Kidney epithelial cell (primary cell): ENCODE results near the gene FTO. TPM values are rescaled to one million over a fixed set of nuclear protein-coding genes. Genes with fewer than 3 reads are reported as not detected.

Experiments
- DNase-seq: peaks from one replicate; pipeline ENCODE4 v3.0.0-alpha.2; 2010; ENCODE audit warnings: low read depth
- H3K27me3 ChIP-seq: 2 replicates; pipeline ENCODE4 v1.6.0; 2011; ENCODE audit warnings: low read length; ENCODE audit not compliant: control insufficient read depth, insufficient read depth
- H3K36me3 ChIP-seq: 2 replicates; pipeline ENCODE4 v1.5.1; 2011; ENCODE audit warnings: low read length; ENCODE audit not compliant: control insufficient read depth, insufficient read depth
- H3K4me3 ChIP-seq: 2 replicates; pipeline ENCODE4 v1.5.1; 2011; ENCODE audit warnings: low read depth, mild to moderate bottlenecking, control low read depth, low read length
- total RNA-seq: library from RNA; depleted of rRNA; stranded (reverse); fragments of >200 nt; gene quantifications from 2 replicates; pipeline ENCODE4 v1.2.3, GENCODE V29; 2015
- TF ChIP-seq, protein P1 (sequence below): IDR thresholded peaks from 2 replicates; pipeline ENCODE4 v1.5.1; 2011; ENCODE audit warnings: mild to moderate bottlenecking, moderate library complexity, low read length, control low read depth, inconsistent platforms; ENCODE audit not compliant: insufficient read depth, poor library complexity, severe bottlenecking

The FTO gene
- total RNA-seq, 1 donor from 2014 or later: 66.9 TPM

DNA sequence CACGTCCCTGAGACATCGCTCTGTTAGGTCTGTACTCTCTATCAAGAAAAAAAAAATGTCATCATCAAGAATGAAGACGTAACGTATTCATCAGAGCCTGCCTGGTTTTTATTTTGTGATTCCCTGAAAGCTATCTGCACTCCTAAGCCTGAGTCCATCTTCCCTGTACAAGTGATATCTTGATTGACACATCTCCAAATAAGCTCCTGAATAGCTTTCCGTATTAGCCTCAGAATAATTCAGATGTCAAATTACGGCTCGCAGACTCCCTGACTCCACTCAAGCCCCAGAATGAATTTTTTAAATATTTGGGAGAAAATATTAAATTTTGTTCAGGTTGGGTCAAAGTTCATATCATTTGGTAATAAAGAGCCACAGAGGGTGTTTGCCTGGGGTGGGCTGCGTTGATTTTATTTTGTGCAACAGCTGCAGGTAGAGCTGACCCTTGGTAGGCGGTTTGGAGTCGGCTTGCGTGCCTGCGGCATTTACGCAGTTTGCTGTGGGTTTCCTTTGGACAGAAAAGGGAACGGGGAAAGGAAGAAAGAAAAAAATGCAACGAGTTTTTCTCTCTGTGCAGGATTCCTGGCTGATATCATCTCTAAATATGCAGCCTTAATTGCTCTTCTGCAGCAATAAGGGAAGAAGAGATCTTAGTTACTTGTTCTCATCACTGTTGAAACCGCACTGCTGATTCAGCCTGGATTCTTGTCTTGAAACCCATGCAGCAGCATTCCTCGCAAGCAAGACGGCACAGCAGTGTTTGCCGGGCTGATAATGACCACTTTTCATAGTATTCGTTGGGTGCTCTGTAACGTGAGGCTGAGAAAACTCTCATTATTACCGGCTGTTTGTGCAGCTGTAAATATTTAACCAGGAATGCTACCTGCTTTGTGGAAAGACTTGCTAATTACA is 467.9 kb downstream of the FTO start:
- no peaks in the 10 kb centered on the region for H3K36me3 ChIP-seq
- DNase-seq: peak; percentile 73
- H3K4me3 ChIP-seq: no peak overlapping the region
- peaks cover 3% of the 10 kb centered on the region for H3K27me3 ChIP-seq
- TF ChIP-seq, protein P1, sequence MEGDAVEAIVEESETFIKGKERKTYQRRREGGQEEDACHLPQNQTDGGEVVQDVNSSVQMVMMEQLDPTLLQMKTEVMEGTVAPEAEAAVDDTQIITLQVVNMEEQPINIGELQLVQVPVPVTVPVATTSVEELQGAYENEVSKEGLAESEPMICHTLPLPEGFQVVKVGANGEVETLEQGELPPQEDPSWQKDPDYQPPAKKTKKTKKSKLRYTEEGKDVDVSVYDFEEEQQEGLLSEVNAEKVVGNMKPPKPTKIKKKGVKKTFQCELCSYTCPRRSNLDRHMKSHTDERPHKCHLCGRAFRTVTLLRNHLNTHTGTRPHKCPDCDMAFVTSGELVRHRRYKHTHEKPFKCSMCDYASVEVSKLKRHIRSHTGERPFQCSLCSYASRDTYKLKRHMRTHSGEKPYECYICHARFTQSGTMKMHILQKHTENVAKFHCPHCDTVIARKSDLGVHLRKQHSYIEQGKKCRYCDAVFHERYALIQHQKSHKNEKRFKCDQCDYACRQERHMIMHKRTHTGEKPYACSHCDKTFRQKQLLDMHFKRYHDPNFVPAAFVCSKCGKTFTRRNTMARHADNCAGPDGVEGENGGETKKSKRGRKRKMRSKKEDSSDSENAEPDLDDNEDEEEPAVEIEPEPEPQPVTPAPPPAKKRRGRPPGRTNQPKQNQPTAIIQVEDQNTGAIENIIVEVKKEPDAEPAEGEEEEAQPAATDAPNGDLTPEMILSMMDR: no peak

DNA sequence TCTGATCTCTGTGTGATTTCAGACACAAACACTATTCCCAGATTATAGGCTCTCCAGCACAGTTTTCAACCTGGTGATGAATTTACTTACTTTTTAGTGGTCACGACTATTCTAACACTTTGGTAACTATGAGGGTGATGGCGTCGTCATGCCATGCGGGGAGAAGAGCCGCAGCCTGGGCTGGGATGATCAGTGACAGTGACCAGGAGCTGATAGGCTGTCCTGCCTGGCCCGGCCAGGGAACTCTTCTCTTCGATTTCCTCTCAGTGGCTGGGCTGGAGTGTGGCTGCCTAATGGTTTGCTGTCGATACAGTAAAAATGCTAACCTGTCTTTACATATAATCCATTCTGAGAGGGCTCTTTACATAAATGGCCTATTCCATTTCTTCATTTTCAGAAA is 469.5 kb downstream of the FTO start:
- no peak for DNase-seq
- Histone ChIP-seq H3K27me3 (peaks cover 3% of the 10 kb centered on the region), H3K36me3 (no peaks in the 10 kb centered on the region), H3K4me3 (no peak overlapping the region)
- TF ChIP-seq, protein P1: no peak

DNA sequence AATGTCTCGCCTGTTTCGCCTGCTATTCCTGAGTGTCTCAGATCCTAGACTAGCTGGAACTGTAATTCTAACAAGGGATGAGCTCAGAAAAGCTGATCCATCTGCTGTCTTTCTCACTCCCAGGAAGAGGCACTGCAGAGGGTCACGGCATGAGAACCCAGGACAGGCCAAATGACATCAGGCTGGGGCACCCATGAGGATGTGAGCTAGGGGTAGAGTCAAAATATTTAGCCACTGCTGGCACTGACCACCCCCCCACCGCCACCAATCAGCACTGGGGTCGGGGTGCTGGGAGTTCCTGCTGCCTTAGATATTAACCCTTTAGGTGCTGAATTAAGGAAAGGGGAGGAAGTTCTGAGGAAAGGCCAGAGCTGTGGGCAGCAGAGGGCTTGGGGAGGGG is 470.2 kb downstream of the FTO start:
- no peak for DNase-seq
- Histone ChIP-seq H3K27me3 (peaks cover 3% of the 10 kb centered on the region), H3K4me3 (no peak overlapping the region), H3K36me3 (no peaks in the 10 kb centered on the region)
- TF ChIP-seq, protein P1: no peak

DNA sequence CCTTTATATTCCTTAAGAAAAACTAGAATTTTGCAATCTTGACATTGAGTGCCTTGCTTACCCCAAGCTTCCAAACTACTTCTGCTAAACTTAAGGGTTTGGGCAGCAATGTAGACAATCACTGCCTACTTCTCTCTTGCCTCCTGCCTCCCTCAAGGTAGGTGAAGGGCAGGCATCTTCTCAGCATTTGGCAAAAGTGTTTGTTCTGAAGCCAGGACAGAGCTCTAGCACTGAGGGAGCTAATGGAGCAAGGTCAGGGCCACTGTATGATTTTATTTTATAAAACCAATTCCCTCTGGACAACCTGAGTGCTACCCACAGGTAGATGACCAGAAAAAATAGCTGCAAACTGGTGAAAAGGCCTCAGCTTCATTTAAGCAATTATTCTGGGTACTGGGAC is 470.8 kb downstream of the FTO start:
- H3K36me3 ChIP-seq: no peaks in the 10 kb centered on the region
- TF ChIP-seq, protein P1: no peak
- no peak overlapping the region for H3K4me3 ChIP-seq
- DNase-seq: no peak
- H3K27me3 ChIP-seq: peaks cover 3% of the 10 kb centered on the region

DNA sequence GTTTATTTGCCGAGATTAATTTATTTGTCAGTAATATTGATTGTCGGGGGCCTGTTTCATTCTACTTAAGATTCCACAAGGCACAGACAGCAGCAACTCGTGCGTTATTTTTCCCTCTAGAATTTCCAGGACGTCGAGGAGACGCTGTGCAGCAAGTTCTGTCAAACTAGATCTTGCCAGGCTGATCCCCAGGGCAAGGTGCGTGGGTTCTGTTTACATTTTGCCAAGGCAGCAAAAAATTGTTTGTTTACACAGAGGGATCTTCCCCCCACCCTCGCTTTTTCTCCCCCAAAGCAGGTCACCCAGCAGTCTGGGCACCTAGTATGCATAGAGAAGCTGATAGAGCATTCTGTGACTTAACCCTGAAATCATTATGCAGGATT is 471.2 kb downstream of the FTO start:
- no peak for DNase-seq
- no peak overlapping the region for H3K4me3 ChIP-seq
- TF ChIP-seq, protein P1: no peak
- no peaks in the 10 kb centered on the region for H3K36me3 ChIP-seq
- peaks cover 3% of the 10 kb centered on the region for H3K27me3 ChIP-seq
